ENCODE measurements around the gene RPL15.
A peak's percentile ranks its signal among the peaks of the same experiment; 100 is the strongest.

The RPL15 gene

GRCh38 chr3:23934253-23934652 lies 17.3 kb downstream of the RPL15 start:
- DNase-seq = no peak

GRCh38 chr3:23937296-23937695 lies 20.4 kb downstream of the RPL15 start:
- no peak for DNase-seq

- DNase-seq = no peak
These were observed 21.8 kb downstream of the RPL15 start for GRCh38 chr3:23938688-23939087.

GRCh38 chr3:23940775-23941174 lies 23.8 kb downstream of the RPL15 start:
- no peak for DNase-seq

GRCh38 chr3:23941440-23941839 lies 24.5 kb downstream of the RPL15 start:
- DNase-seq = no peak

GRCh38 chr3:23942546-23942945 lies 25.6 kb downstream of the RPL15 start:
- DNase-seq = no peak

GRCh38 chr3:23944007-23944783 lies 27.3 kb downstream of the RPL15 start:
- DNase-seq = no peak

GRCh38 chr3:23944861-23945662 lies 28.1 kb downstream of the RPL15 start, which contains the start of gene NR1D2:
Gene NR1D2, plus strand, starts transcription at chr3:23945286. Its CDS starts 293 bp downstream, at chr3:23945579.
- DNase-seq = peak; percentile 71

GRCh38 chr3:23945663-23945912 lies 28.7 kb downstream of the RPL15 start:
- DNase-seq = no peak

- DNase-seq = peak; percentile 99
These were observed 29.2 kb downstream of the RPL15 start for GRCh38 chr3:23945913-23946687.

- no peak for DNase-seq
These were observed 31.8 kb downstream of the RPL15 start for GRCh38 chr3:23948761-23949160.

- DNase-seq = no peak
These were observed 32.9 kb downstream of the RPL15 start for GRCh38 chr3:23949784-23950183.

- no peak for DNase-seq
These were observed 33.4 kb downstream of the RPL15 start for GRCh38 chr3:23950293-23950692.

- no peak for DNase-seq
These were observed 35.7 kb downstream of the RPL15 start for GRCh38 chr3:23952646-23953045.

- DNase-seq = no peak
These were observed 36.6 kb downstream of the RPL15 start for GRCh38 chr3:23953523-23953922.

GRCh38 chr3:23954144-23954543 lies 37.2 kb downstream of the RPL15 start:
- DNase-seq = no peak

- no peak for DNase-seq
These were observed 39.8 kb downstream of the RPL15 start for GRCh38 chr3:23956701-23957100.

GRCh38 chr3:23959135-23959900 lies 42.4 kb downstream of the RPL15 start:
- peak; percentile 15 for DNase-seq

GRCh38 chr3:23960649-23961048 lies 43.7 kb downstream of the RPL15 start:
- DNase-seq = no peak

- no peak for DNase-seq
These were observed 44.1 kb downstream of the RPL15 start for GRCh38 chr3:23961066-23961465.

- no peak for DNase-seq
These were observed 45.0 kb downstream of the RPL15 start for GRCh38 chr3:23961913-23962312.

GRCh38 chr3:23964537-23965235 lies 47.8 kb downstream of the RPL15 start:
- no peak for DNase-seq

All from T1000 (cell line).